Osteocyte (in vitro differentiated cells): ENCODE data around the gene ACLY. TPM values are rescaled to one million over a fixed set of nuclear protein-coding genes. Genes with fewer than 3 reads are reported as not detected.

Source experiments
- DNase-seq: peaks from one replicate; pipeline ENCODE4 v3.0.0; 2021; ENCODE audit warnings: mixed read lengths; ENCODE audit not compliant: unreplicated experiment; ENCODE audit errors: extremely low spot score
- H3K27ac Mint-ChIP-seq: one replicate; pipeline ENCODE4 v1.8.0; 2021; ENCODE audit warnings: mild to moderate bottlenecking, mixed read lengths; ENCODE audit not compliant: unreplicated experiment
- H3K27me3 Mint-ChIP-seq: one replicate; pipeline ENCODE4 v1.8.0; 2021; ENCODE audit warnings: mixed read lengths; ENCODE audit not compliant: unreplicated experiment
- H3K36me3 Mint-ChIP-seq: one replicate; pipeline ENCODE4 v1.8.0; 2021; ENCODE audit warnings: mixed read lengths; ENCODE audit not compliant: unreplicated experiment
- H3K4me1 Mint-ChIP-seq: one replicate; pipeline ENCODE4 v1.8.0; 2021; ENCODE audit warnings: mixed read lengths; ENCODE audit not compliant: unreplicated experiment
- H3K4me3 Mint-ChIP-seq: one replicate; pipeline ENCODE4 v1.8.0; 2021; ENCODE audit warnings: mild to moderate bottlenecking, moderate library complexity, mixed read lengths; ENCODE audit not compliant: unreplicated experiment
- H3K9me3 Mint-ChIP-seq: one replicate; pipeline ENCODE4 v1.8.0; 2021; ENCODE audit warnings: mixed read lengths; ENCODE audit not compliant: unreplicated experiment
- CTCF ChIP-seq: fragments of 200-600 bp; sonication (generic); IDR thresholded peaks from 2 replicates; pipeline ENCODE4 v1.5.0; 2021; ENCODE audit warnings: antibody characterized with exemption, mild to moderate bottlenecking, moderate library complexity
- total RNA-seq: library from RNA; stranded (reverse); gene quantifications from 2 replicates; pipeline ENCODE4 v1.2.1, GENCODE V29; 2021

The ACLY gene
- total RNA-seq, 1 donor from 2014 or later, result 141 TPM

DNA sequence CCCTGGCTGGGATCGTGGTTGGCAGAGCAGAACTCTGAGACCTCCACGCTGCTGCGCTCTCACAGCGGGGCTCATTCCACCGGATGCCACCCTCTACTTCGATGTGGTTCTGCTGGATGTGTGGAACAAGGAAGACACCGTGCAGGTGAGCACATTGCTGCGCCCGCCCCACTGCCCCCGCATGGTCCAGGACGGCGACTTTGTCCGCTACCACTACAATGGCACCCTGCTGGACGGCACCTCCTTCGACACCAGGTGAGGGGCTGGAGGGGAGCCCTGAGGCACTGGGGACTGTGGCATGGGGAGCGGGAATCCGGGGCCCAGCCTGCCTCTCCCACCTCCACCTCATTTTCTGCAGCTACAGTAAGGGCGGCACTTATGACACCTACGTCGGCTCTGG, 100.7 kb downstream of the ACLY start:
- Mint-ChIP-seq H3K27me3 (no peaks in the 10 kb centered on the region), H3K27ac (no peak overlapping the region)

More for the DNA sequence above, 100.7 kb downstream of the ACLY start:
- Mint-ChIP-seq H3K4me3 (no peak overlapping the region), H3K4me1 (peaks cover 19% of the 10 kb centered on the region), H3K36me3 (peaks cover 12% of the 10 kb centered on the region), H3K9me3 (no peaks in the 10 kb centered on the region)
- no peak for DNase-seq
- no peak for TF ChIP-seq CTCF

Other genes starting within 250 kb of the ACLY start
- 1,019 and 1,057 TPM in 2 replicates for gene EIF1, start 230.1 kb downstream of the ACLY start, total RNA-seq
- gene GAST, start 206.6 kb downstream of the ACLY start, total RNA-seq, result not detected in 2 replicates
- gene HAP1, start 184.3 kb downstream of the ACLY start, total RNA-seq, result 0.11 and 0.24 TPM in 2 replicates
- gene JUP, start 132.2 kb downstream of the ACLY start, total RNA-seq, result 79.8 and 92.6 TPM in 2 replicates
- gene P3H4, start 107.0 kb downstream of the ACLY start, total RNA-seq, result 67.8 and 72.8 TPM in 2 replicates
- 408 and 426 TPM in 2 replicates for gene FKBP10, start 105.9 kb downstream of the ACLY start, total RNA-seq
- 58.9 and 63.6 TPM in 2 replicates for gene NT5C3B, start 82.7 kb downstream of the ACLY start, total RNA-seq
- not detected in 2 replicates for gene KLHL10, start 81.1 kb downstream of the ACLY start, total RNA-seq
- 16.0 and 18.4 TPM in 2 replicates for gene KLHL11, start 53.5 kb downstream of the ACLY start, total RNA-seq
- 1.9 and 2.5 TPM in 2 replicates for gene ODAD4, start 11.7 kb upstream of the ACLY start, total RNA-seq
- 108 and 119 TPM in 2 replicates for gene CNP, start 47.8 kb upstream of the ACLY start, total RNA-seq
- 73.9 and 92.8 TPM in 2 replicates for gene DNAJC7, start 98.5 kb upstream of the ACLY start, total RNA-seq
- 48.9 and 51.3 TPM in 2 replicates for gene NKIRAS2, start 101.1 kb upstream of the ACLY start, total RNA-seq
- 1.3 and 1.6 TPM in 2 replicates for gene C17orf113, start 131.7 kb upstream of the ACLY start, total RNA-seq
- gene ZNF385C, start 179.5 kb upstream of the ACLY start, total RNA-seq, result 0.16 TPM in 1 of 2 replicates, not detected in the other
- gene DHX58, start 193.8 kb upstream of the ACLY start, total RNA-seq, result 2.3 and 2.4 TPM in 2 replicates
- gene KAT2A, start 202.4 kb upstream of the ACLY start, total RNA-seq, result 38.5 and 40.4 TPM in 2 replicates
- not detected in 2 replicates for gene HSPB9, start 203.9 kb upstream of the ACLY start, total RNA-seq
- 121 and 126 TPM in 2 replicates for gene RAB5C, start 236.0 kb upstream of the ACLY start, total RNA-seq